ENCODE measurements around the gene MUSTN1.

Gene MUSTN1

GRCh38 chr3:52791928-52792327 is 42.9 kb downstream of the MUSTN1 start:
- DNase-seq (ENCODE audit: low read depth, low spot score): no peak
- no peak overlapping the region for H3K4me3 ChIP-seq (ENCODE audit: low read length)

- no peak overlapping the region for H3K4me3 ChIP-seq (ENCODE audit: low read length)
- no peak for DNase-seq (ENCODE audit: low read depth, low spot score)
Measured at GRCh38 chr3:52791366-52791765, 43.5 kb downstream of the MUSTN1 start.

GRCh38 chr3:52790741-52791140 is 44.1 kb downstream of the MUSTN1 start:
- H3K4me3 ChIP-seq (ENCODE audit: low read length): no peak overlapping the region
- DNase-seq (ENCODE audit: low read depth, low spot score): no peak

GRCh38 chr3:52790337-52790736 is 44.5 kb downstream of the MUSTN1 start:
- no peak overlapping the region for H3K4me3 ChIP-seq (ENCODE audit: low read length)
- no peak for DNase-seq (ENCODE audit: low read depth, low spot score)

- DNase-seq (ENCODE audit: low read depth, low spot score): no peak
- no peak overlapping the region for H3K4me3 ChIP-seq (ENCODE audit: low read length)
Measured at GRCh38 chr3:52789746-52790040, 45.1 kb downstream of the MUSTN1 start.

GRCh38 chr3:52788890-52789745 is 45.7 kb downstream of the MUSTN1 start:
- H3K4me3 ChIP-seq (ENCODE audit: low read length): no peak overlapping the region
- no peak for DNase-seq (ENCODE audit: low read depth, low spot score)

GRCh38 chr3:52787672-52788625 is 46.9 kb downstream of the MUSTN1 start:
- DNase-seq (ENCODE audit: low read depth, low spot score): no peak
- H3K4me3 ChIP-seq (ENCODE audit: low read length): no peak overlapping the region

- no peak for DNase-seq (ENCODE audit: low read depth, low spot score)
- H3K4me3 ChIP-seq (ENCODE audit: low read length): no peak overlapping the region
Measured at GRCh38 chr3:52787246-52787645, 47.6 kb downstream of the MUSTN1 start.

GRCh38 chr3:52786330-52787215 is 48.2 kb downstream of the MUSTN1 start:
- DNase-seq (ENCODE audit: low read depth, low spot score): no peak
- H3K4me3 ChIP-seq (ENCODE audit: low read length): no peak overlapping the region

- DNase-seq (ENCODE audit: low read depth, low spot score): no peak
- no peak overlapping the region for H3K4me3 ChIP-seq (ENCODE audit: low read length)
Measured at GRCh38 chr3:52784931-52785590, 49.8 kb downstream of the MUSTN1 start.

- no peak for DNase-seq (ENCODE audit: low read depth, low spot score)
- H3K4me3 ChIP-seq (ENCODE audit: low read length): no peak overlapping the region
Measured at GRCh38 chr3:52784021-52784621, 50.7 kb downstream of the MUSTN1 start.

GRCh38 chr3:52783211-52783555 is 51.6 kb downstream of the MUSTN1 start:
- no peak for DNase-seq (ENCODE audit: low read depth, low spot score)
- H3K4me3 ChIP-seq (ENCODE audit: low read length): no peak overlapping the region
